BLaER1 treated with 17β-estradiol and CSF1 and Interleukin-3, amounts not matched to agents 10 nM and 100 nM (cell line): ENCODE measurements around the gene COL18A1.
"Not testable (repeated sequence)": the region's sequence is repeated elsewhere in the genome, so short reads cannot be mapped to it uniquely, and the experiment has no call there.

Experiments used
- H3K27ac ChIP-seq, 11 experiments: shearing (Covaris generic); formaldehyde crosslinking; 2 replicates each; pipeline ENCODE4 v1.8.1; 2022
- H3K27me3 ChIP-seq, 11 experiments: shearing (Covaris generic); formaldehyde crosslinking; 2 replicates each; pipeline ENCODE4 v1.8.1; 2022
- H3K36me3 ChIP-seq, 11 experiments: shearing (Covaris generic); formaldehyde crosslinking; 2 replicates each; pipeline ENCODE4 v1.8.1; 2022
- H3K4me1 ChIP-seq, 10 experiments: shearing (Covaris generic); formaldehyde crosslinking; 2 replicates each; pipeline ENCODE4 v1.8.1; 2022
- H3K4me2 ChIP-seq, 11 experiments: shearing (Covaris generic); formaldehyde crosslinking; 2 replicates each; pipeline ENCODE4 v1.8.1; 2022
- H3K4me3 ChIP-seq, 10 experiments: shearing (Covaris generic); formaldehyde crosslinking; 2 replicates each; pipeline ENCODE4 v1.8.1; 2022
- H3K9ac ChIP-seq, 11 experiments: shearing (Covaris generic); formaldehyde crosslinking; 2 replicates each; pipeline ENCODE4 v1.8.1; 2022
- H3K9me3 ChIP-seq, 11 experiments: shearing (Covaris generic); formaldehyde crosslinking; replicated peaks in 1 of 11; 2 replicates each; pipeline ENCODE4 v1.8.1; 2022
- H4K20me1 ChIP-seq, 11 experiments: shearing (Covaris generic); formaldehyde crosslinking; 2 replicates each; pipeline ENCODE4 v1.8.1; 2022
- Cebpa-rat ChIP-seq, 11 experiments: shearing (Covaris generic); IDR thresholded peaks; 2 replicates each; pipeline ENCODE4 v1.8.1; 2022

The COL18A1 gene

DNA sequence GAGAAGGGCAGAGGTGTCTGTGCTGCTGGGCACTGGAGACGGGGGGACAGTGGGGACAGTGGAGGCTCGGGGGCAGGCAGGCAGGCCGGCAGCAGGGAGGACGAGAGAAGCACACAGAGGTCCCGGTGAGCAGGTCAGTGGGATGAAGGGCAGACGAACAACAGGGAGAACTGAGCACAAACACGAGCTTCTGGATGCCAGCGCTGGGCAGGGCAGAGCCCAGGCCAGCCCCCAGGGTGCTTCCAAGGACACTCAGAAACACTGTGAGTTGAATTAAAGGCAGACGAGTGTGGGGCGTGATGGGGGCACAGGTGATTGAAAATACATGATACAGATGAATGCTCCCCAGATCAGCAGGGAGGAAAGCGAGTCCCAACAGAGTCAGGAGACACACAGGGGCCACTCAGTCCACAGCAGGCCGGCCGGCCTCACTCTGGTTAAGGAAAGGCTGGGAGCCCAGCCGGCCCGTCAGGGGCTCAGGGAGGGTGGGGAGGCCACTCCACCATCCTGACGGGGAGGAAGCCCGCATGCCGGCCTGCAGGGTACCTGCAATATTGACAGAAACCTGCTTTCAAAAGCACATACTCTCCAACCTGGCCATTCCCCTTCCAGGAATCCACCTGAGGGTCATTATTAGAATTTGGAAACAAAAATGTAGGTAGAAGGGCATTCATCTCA, 123.2 kb downstream of the COL18A1 start:
- peaks cover 68 to 92% (median 83%) of the 10 kb centered on the region in 11 experiments for H3K36me3 ChIP-seq
- no peak for TF ChIP-seq Cebpa-rat (IDR thresholded peaks at IDR 0.05)

DNA sequence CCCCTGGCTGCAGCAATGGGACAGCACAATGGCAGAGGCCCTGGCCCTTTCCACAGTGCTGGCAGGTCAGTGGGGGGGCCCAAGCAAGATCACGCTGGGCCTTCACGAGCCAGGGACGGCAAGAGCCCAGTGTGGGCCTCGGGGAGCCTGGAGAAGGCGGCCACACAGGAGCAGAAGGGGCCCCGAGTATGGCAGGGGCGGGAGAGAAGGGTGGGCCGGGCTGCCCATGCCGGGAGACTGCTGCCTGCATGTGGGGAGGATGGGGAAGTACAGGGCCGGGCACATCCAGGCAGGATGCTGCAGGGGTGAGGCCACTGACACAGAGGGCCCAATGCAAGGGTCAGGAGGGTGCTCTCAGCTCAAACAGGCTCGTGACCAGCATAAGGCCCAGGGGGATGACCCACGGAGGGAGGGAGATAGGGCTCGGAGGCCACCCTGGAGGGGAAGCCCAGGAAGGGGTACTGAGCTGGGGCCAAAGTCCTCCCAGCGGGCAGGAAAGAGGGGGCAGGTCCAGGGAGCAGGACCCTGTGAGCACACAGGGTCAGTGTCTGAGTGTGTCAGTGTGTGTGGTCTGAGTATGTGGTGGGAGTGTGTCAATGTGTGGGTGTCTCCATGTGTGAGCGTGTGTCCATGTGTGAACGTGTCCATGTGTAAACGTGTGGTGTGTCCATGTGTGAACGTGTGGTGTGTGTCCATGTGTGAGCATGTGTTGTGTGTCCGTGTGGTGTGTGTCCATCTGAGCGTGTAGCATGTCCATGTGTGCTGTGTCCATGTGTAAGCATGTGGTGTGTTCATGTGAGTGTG, 124.2 kb downstream of the COL18A1 start:
- no peak for TF ChIP-seq Cebpa-rat (IDR thresholded peaks at IDR 0.05)
- peaks cover 0 to 17% (median 6%) of the 10 kb centered on the region in 11 experiments; a peak in 10 of 22 replicates for H3K9me3 ChIP-seq
- H4K20me1 ChIP-seq, result peaks cover 0 to 42% (median 17%) of the 10 kb centered on the region in 11 experiments; a peak in 13 of 22 replicates
- no peak overlapping the region for H3K4me2 ChIP-seq
- no peak overlapping the region for H3K4me3 ChIP-seq
- no peak overlapping the region for H3K9ac ChIP-seq
- H3K27me3 ChIP-seq, result no peaks in the 10 kb centered on the region
- H3K27ac ChIP-seq, result no peak overlapping the region
- H3K36me3 ChIP-seq, result peaks cover 60 to 94% (median 82%) of the 10 kb centered on the region in 11 experiments
- peaks cover 19 to 27% (median 23%) of the 10 kb centered on the region in 10 experiments for H3K4me1 ChIP-seq

More for the DNA sequence above, 123.2 kb downstream of the COL18A1 start:
- no peak overlapping the region for H3K4me3 ChIP-seq
- H3K9ac ChIP-seq, result no peak overlapping the region
- peaks cover 0 to 32% (median 7%) of the 10 kb centered on the region in 11 experiments; a peak in 13 of 22 replicates for H4K20me1 ChIP-seq
- peaks cover 6 to 26% (median 14%) of the 10 kb centered on the region in 11 experiments for H3K9me3 ChIP-seq
- no peak overlapping the region for H3K4me2 ChIP-seq
- peaks cover 9 to 17% (median 13%) of the 10 kb centered on the region in 10 experiments for H3K4me1 ChIP-seq
- no peaks in the 10 kb centered on the region for H3K27me3 ChIP-seq
- no peak overlapping the region for H3K27ac ChIP-seq

DNA sequence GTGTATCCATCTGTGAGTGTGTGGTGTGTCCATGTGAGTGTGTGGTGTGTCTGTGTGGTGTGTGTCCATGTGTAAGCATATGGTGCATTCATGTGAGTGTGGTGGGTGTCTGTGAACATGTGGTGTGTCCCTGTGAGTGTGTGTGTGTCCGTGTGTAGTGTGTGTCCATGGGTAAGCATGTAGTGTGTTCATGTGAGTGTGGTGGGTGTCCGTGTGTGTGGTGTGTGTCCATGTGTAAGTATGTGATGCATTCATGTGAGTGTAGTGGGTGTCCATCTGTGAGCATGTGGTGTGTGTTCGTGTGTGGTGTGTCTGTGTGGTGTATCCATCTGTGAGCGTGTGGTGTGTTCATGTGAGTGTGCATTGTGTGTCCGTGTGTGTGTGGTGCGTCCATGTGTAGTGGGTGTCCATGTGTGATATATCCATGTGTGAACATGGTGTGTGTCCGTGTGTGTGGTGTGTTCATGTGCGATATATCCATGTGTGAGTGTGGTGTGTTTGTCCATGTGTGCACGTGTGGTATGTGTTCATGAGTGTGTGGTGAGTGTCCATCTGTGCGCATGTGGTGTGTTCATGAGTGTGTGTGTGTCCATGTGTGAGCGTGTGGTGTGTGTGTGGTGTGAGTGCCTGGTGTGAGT, 124.9 kb downstream of the COL18A1 start:
- peaks cover 0 to 49% (median 24%) of the 10 kb centered on the region in 11 experiments; a peak in 15 of 22 replicates for H4K20me1 ChIP-seq
- H3K36me3 ChIP-seq, result peaks cover 57 to 97% (median 86%) of the 10 kb centered on the region in 11 experiments

DNA sequence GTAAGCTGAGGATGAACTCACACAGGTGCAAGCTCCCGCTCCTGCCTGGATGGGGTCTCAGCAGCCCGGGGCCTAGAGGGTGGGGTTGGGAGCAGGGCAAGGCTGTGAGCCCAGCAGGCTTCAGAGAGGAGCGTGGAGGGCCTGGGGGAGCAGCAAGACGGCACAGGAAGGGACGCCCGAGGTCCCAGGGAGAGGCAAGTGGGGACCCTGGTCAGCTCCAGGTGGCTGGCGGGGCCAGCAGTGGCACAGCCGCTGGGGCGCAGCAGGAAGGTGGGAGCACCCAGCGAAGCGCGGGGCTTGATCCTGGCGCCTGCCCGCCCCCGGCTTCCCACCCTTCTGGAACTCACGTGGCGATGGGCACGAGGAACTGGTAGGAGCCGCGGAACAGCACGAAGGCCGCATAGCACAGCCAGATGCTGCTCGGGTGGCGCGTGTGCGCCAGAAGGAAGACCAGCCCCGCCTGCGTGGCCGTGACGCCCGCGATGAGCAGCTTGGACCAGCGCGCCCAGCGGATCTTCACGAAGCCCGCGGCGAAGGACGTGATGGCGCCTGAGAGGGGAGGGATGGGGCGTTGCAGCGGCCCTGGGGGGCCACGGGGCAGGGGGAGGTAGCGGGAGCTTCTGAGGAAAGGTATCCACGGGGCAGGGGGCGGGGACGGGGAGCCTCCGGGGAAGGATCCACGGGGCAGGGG, 125.6 kb downstream of the COL18A1 start:
- Histone ChIP-seq H3K9me3 (peaks cover 0 to 9% (median 2%) of the 10 kb centered on the region in 11 experiments; a peak in 7 of 22 replicates), H3K36me3 (peaks cover 50 to 97% (median 85%) of the 10 kb centered on the region in 11 experiments), H3K9ac (no peak overlapping the region), H3K4me3 (no peak overlapping the region), H3K4me1 (peaks cover 33 to 41% (median 37%) of the 10 kb centered on the region in 10 experiments), H3K27ac (no peak overlapping the region), H4K20me1 (peaks cover 0 to 56% (median 31%) of the 10 kb centered on the region in 11 experiments; a peak in 15 of 22 replicates), H3K27me3 (no peaks in the 10 kb centered on the region), H3K4me2 (no peak overlapping the region)
- TF ChIP-seq Cebpa-rat (IDR thresholded peaks at IDR 0.05), result no peak

More for the DNA sequence above, 124.9 kb downstream of the COL18A1 start:
- Histone ChIP-seq H3K4me2 (no peak overlapping the region), H3K9ac (no peak overlapping the region), H3K4me3 (no peak overlapping the region), H3K9me3 (peaks cover 0 to 14% (median 6%) of the 10 kb centered on the region in 11 experiments; a peak in 10 of 22 replicates), H3K27me3 (no peaks in the 10 kb centered on the region), H3K4me1 (peaks cover 27 to 35% (median 30%) of the 10 kb centered on the region in 10 experiments), H3K27ac (no peak overlapping the region)
- TF ChIP-seq Cebpa-rat (IDR thresholded peaks at IDR 0.05), result no peak

DNA sequence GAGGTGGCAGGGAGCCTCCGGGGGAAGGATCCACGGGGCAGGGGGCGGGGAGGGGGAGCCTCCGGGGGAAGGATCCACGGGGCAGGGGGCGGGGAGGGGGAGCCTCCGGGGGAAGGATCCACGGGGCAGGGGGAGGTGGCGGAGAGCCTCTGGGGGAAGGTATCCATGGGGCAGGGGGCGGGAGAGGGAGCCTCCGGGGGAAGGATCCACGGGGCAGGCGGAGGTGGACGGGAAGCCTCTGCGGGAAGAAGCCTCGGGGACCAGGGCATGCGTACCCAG, 126.1 kb downstream of the COL18A1 start:
- not testable (repeated sequence) for H3K4me3 ChIP-seq, H3K9ac ChIP-seq, H3K9me3 ChIP-seq, H3K4me2 ChIP-seq, H3K27ac ChIP-seq, H3K27me3 ChIP-seq
- H4K20me1 ChIP-seq, result peaks cover 0 to 61% (median 36%) of the 10 kb centered on the region in 11 experiments; a peak in 15 of 22 replicates
- peaks cover 38 to 46% (median 42%) of the 10 kb centered on the region in 10 experiments for H3K4me1 ChIP-seq
- H3K36me3 ChIP-seq, result peaks cover 45 to 97% (median 83%) of the 10 kb centered on the region in 11 experiments

DNA sequence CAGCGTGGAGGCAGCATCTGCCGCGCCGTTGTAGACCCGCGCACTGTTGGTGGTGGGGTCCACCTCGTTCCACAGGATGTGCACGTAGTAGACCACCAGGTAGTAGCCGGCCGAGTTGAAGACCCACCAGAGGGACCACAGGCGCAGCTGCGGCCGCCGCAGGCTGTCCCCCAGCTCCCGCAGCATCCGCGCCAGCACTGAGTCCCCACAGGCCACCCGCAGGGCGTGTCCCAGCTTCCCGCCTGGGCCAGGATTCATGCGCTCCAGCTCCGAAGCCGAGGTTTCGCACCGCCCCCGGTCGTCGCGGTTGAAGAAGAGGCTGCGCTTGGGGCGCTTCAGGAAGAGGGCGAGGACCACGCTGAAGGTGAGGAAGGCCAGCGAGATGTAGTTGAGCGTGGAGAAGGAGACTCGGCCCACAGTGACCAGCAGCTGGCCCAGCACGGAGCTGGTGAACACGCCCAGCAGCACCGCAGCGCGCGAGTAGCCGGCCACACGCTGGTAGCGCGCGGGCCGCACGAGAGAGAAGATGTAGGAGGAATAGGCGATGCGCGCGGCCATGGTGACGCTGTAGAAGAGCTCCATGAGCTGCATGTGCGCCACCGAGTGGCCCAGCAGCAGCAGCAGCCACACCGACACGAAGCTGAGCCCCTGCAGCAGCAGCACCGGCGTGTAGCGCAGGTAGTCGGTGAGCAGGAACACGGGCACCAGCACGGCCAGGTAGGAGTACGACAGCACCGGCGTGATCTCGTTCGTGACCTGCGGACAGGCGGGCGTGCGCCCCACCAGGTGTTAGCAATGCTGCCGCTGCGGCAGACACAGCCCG, 126.6 kb downstream of the COL18A1 start:
- no peak overlapping the region for H3K9ac ChIP-seq
- H3K4me1 ChIP-seq, result peaks cover 41 to 52% (median 47%) of the 10 kb centered on the region in 10 experiments
- H4K20me1 ChIP-seq, result peaks cover 0 to 66% (median 41%) of the 10 kb centered on the region in 11 experiments; a peak in 15 of 22 replicates
- H3K4me2 ChIP-seq, result peak overlapping the region in 5 of 11 experiments; percentile 86 to 97 (median 91); a peak in 7 of 22 replicates
- peak overlapping the region in 4 of 11 experiments; percentile 39 to 70 (median 64); a peak in 1 of 22 replicates for H3K27ac ChIP-seq
- H3K9me3 ChIP-seq, result peaks cover 0 to 9% (median 0%) of the 10 kb centered on the region in 11 experiments; a peak in 6 of 22 replicates
- no peak overlapping the region for H3K4me3 ChIP-seq
- TF ChIP-seq Cebpa-rat (IDR thresholded peaks at IDR 0.05), result no peak
- H3K36me3 ChIP-seq, result peaks cover 40 to 97% (median 83%) of the 10 kb centered on the region in 11 experiments
- H3K27me3 ChIP-seq, result no peaks in the 10 kb centered on the region

DNA sequence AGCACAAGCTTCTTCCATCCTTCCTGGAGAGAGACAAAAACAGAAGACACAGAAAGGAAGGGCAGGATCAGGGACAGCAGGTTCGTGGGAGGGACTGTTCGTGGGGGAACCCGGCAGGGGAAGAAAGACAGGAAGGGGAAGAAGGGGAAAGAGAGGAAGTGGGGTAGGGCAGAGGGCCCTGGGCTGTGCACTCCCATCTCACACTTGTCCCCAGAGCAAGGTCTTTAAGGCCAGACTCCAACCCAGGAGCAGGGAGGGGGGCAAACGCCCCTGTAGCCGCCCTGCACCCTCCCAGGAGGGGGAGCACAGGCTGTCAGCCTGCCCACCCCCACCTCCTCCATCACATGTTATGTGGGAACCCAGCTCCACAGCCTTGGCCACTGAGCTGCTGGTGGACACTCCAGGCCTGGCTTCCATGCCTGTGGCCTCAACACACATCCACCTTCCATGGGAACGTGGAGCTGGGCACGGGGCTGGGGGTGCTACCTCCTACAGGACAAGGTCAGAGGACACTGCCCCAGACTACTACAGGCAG, 127.9 kb downstream of the COL18A1 start:
- Histone ChIP-seq H3K36me3 (peaks cover 33 to 93% (median 77%) of the 10 kb centered on the region in 11 experiments), H3K27me3 (no peaks in the 10 kb centered on the region), H3K4me2 (peak overlapping the region; percentile 86 to 97 (median 92)), H3K4me3 (peak overlapping the region in 6 of 10 experiments; percentile 13 to 47 (median 26); a peak in 8 of 20 replicates), H3K27ac (peak overlapping the region; percentile 33 to 72 (median 63); a peak in 20 of 22 replicates), H3K4me1 (peaks cover 39 to 57% (median 48%) of the 10 kb centered on the region in 10 experiments), H3K9ac (peak overlapping the region in 10 of 11 experiments; percentile 42 to 67 (median 56); a peak in 17 of 22 replicates), H4K20me1 (peaks cover 0 to 74% (median 42%) of the 10 kb centered on the region in 11 experiments; a peak in 15 of 22 replicates), H3K9me3 (peaks cover 0 to 9% (median 0%) of the 10 kb centered on the region in 11 experiments; a peak in 6 of 22 replicates)
- TF ChIP-seq Cebpa-rat (IDR thresholded peaks at IDR 0.05), result no peak
